ENCODE data around the gene RMND5A. TPM values are rescaled to one million over a fixed set of nuclear protein-coding genes. Genes with fewer than 3 reads are reported as not detected.

The RMND5A gene
- polyA plus RNA-seq, 1 donor from 2014 or later: 8.2 TPM

DNA sequence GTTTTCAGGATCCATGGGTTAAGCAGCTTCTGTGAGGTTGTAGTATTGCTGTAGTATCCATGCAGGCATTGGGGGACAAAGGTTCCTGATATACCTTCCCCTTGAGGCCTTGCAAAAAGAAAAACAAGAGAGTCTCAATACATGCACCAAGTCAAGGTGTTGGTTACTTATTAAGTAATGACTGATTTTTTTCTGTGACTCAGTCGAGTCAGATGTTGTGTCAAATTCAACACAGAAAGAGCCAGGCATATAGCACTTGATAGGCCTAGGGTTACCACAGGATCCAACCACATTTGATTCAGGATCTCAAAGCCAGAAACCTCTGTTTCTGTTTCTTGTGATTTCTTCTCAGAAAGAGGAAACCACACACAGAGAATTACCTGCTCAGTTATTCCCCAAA is 95.5 kb downstream of the RMND5A start:
- H3K27me3 Mint-ChIP-seq: peaks cover 2% of the 10 kb centered on the region
- H3K36me3 Mint-ChIP-seq: peaks cover 4% of the 10 kb centered on the region
- no peaks in the 10 kb centered on the region for H3K9me3 Mint-ChIP-seq
- H3K4me3 Mint-ChIP-seq: no peak overlapping the region
- no peaks in the 10 kb centered on the region for H3K4me1 Mint-ChIP-seq
- H3K27ac Mint-ChIP-seq: no peak overlapping the region

DNA sequence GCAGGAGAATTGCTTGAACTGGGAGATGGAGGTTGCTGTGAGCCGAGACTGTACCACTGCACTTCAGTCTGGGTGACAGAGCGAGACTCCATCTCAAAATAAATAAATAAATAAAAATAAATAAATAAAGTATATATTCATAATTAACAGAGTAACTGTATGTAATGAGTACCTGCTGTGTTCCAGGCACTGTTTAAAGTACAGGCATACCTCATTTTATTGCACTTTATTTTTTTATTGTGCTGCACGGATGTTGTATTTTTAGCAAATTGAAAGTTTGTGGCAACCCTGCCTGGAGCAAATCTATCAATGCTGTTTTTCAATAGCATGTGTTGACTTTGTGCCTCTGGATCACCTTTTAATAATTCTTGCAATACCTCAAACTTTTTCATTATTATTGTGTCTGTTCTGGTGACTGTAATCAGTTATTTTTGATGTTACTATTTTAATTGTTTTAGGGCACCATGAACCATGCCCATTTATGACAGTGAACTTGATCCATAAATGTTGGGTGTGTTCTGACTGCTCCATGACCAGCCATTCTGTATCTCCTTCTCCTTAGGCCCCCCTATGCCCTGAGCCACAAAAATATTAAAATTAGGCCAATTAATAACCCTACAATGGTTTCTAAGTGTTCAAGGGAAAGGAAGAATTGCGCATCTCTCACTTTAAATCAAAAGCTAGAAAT is 98.2 kb downstream of the RMND5A start:
- Mint-ChIP-seq H3K27ac (no peak overlapping the region), H3K27me3 (peaks cover 3% of the 10 kb centered on the region), H3K36me3 (peaks cover 9% of the 10 kb centered on the region), H3K4me3 (no peak overlapping the region), H3K9me3 (peaks cover 3 to 5% (median 4%) of the 10 kb centered on the region in 3 donors), H3K4me1 (no peaks in the 10 kb centered on the region)

DNA sequence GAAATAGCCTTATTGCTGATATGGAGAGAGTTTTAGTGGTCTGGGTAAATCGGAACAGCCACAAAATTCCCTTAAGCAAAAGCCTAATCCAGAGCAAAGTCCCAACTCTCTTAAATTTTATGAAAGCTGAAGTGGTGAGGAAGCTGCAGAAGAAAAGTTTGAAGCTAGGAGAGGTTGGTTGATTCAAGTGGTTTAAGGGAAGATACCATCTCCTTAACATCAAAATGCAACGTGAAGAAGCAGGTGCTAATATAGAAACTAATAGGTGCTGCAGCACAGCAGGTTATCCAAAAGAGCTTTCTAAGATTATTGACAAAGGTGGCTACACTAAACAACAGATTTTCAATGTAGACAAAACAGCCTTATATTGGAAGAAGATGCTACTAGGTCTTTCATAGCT is 98.9 kb downstream of the RMND5A start:
- Mint-ChIP-seq H3K27me3 (peaks cover 3% of the 10 kb centered on the region), H3K9me3 (peaks cover 3 to 6% (median 5%) of the 10 kb centered on the region in 3 donors), H3K36me3 (peaks cover 9% of the 10 kb centered on the region), H3K27ac (no peak overlapping the region), H3K4me1 (no peaks in the 10 kb centered on the region), H3K4me3 (no peak overlapping the region)

DNA sequence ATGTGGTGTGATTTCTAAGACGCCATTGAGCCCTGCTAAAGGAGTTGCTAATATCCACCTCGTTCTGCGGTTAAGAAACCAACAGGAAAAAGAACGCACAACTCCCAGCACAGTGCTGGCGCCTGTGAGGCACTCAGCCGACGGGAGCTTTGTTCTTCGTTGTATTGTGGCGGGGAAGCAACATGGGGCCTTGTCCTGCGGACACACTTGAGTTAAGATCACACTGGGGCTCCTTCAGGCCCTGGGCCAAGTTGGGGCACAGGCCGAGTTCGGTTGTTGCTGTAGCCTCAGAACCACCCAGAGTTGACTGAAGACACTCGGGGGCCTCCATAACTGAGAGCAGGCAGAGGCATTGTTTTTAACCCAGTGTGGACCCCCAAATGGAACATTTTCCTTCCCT is 101.2 kb downstream of the RMND5A start:
- H3K27ac Mint-ChIP-seq: no peak overlapping the region
- H3K36me3 Mint-ChIP-seq: peaks cover 5% of the 10 kb centered on the region
- peaks cover 3 to 6% (median 5%) of the 10 kb centered on the region in 3 donors for H3K9me3 Mint-ChIP-seq
- H3K4me1 Mint-ChIP-seq: no peaks in the 10 kb centered on the region
- no peak overlapping the region for H3K4me3 Mint-ChIP-seq
- peaks cover 8% of the 10 kb centered on the region for H3K27me3 Mint-ChIP-seq

DNA sequence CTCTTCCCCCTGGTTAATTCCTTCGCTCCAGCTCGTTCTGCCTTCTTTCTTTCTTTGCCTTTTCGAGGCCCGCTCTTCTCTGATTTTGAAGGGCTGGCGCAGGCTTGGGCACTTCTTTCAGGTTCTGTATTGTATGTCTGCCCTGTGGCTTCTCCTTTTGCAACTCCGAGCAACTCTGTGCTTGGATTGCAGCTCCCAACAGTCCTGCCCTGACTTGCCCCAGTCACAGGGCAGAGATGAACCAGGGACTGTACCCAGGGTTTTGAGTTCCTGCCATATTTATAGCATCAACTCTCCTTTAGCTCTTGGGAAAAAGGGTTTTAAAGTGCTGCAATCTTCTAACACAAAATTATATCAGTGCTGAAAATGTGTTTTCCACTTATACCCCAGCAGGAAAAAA is 101.8 kb downstream of the RMND5A start:
- H3K9me3 Mint-ChIP-seq: peaks cover 3 to 6% (median 5%) of the 10 kb centered on the region in 3 donors
- peaks cover 0 to 1% (median 0%) of the 10 kb centered on the region in 3 donors for H3K4me1 Mint-ChIP-seq
- peak overlapping the region in 1 of 4 donors; percentile 63 for H3K4me3 Mint-ChIP-seq
- peaks cover 5% of the 10 kb centered on the region for H3K36me3 Mint-ChIP-seq
- H3K27me3 Mint-ChIP-seq: peaks cover 7% of the 10 kb centered on the region
- H3K27ac Mint-ChIP-seq: no peak overlapping the region

DNA sequence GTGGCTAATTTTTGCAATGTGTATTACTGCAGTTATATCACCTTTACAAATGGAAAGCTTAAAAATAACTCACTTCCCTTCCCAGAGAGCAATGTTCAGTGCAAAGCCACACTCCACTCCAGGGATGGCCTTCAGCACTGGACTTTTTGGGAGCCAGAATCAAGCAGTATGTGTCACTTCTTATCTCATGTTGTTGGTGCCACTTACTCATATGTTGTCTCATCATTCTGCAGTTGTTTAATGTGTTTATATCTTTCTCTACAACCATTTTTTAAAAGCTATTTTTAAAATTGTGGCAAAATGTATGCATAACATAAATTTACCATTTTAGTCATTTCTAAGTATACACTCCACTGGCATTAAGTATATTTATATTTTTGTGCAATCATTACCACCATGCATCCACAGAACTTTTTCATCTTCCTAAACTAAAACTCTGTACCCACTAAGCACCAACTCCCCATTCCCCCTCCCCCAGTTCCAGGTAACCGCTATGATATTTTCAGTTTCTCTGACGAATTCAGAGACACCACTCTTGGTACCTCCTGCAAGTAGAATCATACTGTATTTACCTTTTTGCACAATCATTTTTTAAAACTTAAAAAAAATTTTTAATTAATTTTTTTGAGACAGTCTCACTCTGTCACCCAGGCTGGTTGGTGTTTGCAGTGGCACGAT is 102.7 kb downstream of the RMND5A start:
- Mint-ChIP-seq H3K36me3 (peaks cover 5% of the 10 kb centered on the region), H3K9me3 (peaks cover 3 to 6% (median 5%) of the 10 kb centered on the region in 3 donors), H3K4me3 (peak overlapping the region in 1 of 4 donors; percentile 13), H3K4me1 (peaks cover 0 to 1% (median 0%) of the 10 kb centered on the region in 3 donors), H3K27me3 (peaks cover 7% of the 10 kb centered on the region), H3K27ac (no peak overlapping the region)

DNA sequence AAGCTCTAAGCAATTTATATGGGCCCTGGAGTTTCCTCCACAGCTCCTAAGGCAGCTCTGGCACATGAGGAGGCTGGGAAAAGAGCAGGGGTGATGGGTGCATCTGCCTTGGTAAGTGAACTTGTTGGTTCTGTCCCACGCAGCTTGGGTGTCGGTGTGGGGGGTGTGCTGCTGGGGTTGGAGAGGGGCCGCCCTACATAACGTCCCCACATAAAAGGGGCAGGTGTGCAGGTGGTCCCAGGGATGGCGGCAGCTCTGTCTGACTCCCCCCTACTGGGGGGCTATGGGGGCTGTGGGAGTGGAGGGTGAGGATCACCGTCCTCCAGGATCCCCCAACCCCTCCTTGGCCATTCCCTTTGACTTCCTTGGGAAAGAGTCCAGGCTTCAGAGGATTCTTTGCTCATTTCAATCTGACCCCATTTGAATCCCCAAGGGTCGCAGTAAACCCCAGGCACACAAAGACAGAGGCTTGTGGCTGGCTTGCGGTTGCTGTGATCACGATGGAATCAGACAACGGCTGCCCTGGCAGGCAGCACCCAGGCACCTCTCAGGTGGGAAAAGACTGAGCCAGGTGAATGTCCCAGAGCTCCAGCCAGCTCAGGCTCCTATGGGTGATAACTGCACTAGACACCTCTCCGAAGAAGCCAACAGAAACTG is 105.1 kb downstream of the RMND5A start:
- peaks cover 7% of the 10 kb centered on the region for H3K27me3 Mint-ChIP-seq
- H3K9me3 Mint-ChIP-seq: peaks cover 3 to 6% (median 5%) of the 10 kb centered on the region in 3 donors
- H3K4me3 Mint-ChIP-seq: peak overlapping the region in 1 of 4 donors; percentile 5
- H3K27ac Mint-ChIP-seq: no peak overlapping the region
- peaks cover 5% of the 10 kb centered on the region for H3K36me3 Mint-ChIP-seq
- peaks cover 0 to 1% (median 0%) of the 10 kb centered on the region in 3 donors for H3K4me1 Mint-ChIP-seq

DNA sequence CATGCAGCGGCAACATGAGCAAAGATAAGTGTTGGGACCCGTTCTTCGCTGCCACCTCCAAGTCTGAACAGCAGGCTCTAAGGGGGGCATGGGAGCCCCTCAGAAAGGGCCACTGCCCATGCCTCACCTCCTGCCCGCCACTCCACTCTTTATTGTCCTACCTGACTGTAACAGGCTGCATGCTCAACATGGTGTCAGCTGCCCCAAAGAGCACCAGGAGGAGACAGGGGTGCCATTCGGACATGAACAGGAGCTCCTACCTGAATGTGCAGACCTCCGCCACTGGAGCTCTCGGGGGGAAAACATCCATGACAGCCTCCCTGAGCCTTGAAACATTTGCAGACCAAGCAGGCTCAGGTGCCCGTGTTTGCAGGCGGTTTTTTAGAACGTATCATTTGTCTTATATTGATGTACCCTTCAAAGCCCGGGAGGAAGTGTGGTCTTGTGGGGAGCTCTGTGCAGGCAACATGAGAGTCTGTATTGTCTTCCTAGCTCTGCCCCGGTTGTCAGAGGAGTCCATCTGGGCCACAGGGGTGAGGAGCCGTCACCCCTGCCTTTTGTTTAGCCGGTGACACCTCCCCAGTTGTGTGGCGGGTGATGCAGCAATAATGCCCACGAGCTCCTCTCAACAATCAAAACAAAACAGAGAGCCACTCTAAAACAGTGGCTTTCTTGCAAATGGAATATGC is 105.7 kb downstream of the RMND5A start:
- peak overlapping the region in 1 of 3 donors; percentile 76 for H3K27ac Mint-ChIP-seq
- H3K36me3 Mint-ChIP-seq: peaks cover 5% of the 10 kb centered on the region
- H3K9me3 Mint-ChIP-seq: peaks cover 3 to 6% (median 5%) of the 10 kb centered on the region in 3 donors
- H3K4me3 Mint-ChIP-seq: no peak overlapping the region
- peaks cover 7% of the 10 kb centered on the region for H3K27me3 Mint-ChIP-seq
- H3K4me1 Mint-ChIP-seq: peaks cover 0 to 1% (median 0%) of the 10 kb centered on the region in 3 donors

DNA sequence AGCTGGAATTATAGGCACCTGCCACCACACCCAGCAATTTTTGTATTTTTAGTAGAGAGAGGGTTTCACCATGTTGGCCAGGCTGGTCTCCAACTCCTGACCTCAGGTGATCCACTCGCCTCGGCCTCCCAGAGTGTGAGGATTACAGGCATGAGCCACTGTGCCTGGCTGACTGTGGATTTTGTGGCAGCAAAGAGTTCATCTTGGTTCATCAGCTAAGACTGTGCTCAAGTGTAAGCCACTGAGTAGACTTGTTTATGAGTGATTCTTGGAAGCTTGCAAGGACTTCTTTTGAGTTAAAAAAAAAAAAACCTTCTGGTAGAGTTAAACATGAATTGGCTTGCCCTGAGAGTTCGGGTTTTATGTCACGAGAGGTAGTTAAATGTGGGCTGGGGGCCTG is 106.9 kb downstream of the RMND5A start:
- Mint-ChIP-seq H3K27ac (no peak overlapping the region), H3K36me3 (peaks cover 5% of the 10 kb centered on the region), H3K9me3 (peaks cover 3 to 6% (median 5%) of the 10 kb centered on the region in 3 donors), H3K4me1 (peaks cover 0 to 1% (median 0%) of the 10 kb centered on the region in 3 donors), H3K4me3 (no peak overlapping the region), H3K27me3 (peaks cover 7% of the 10 kb centered on the region)

Other genes with a start within 250 kb of the RMND5A start
- gene CHMP3, start 156.8 kb upstream of the RMND5A start, polyA plus RNA-seq: 77.1 TPM
- gene RNF103, start 96.4 kb upstream of the RMND5A start, polyA plus RNA-seq: 2.4 TPM
- gene CD8A, start 70.6 kb downstream of the RMND5A start, polyA plus RNA-seq: 1.4 TPM
- 1.1 TPM for gene CD8B, start 141.6 kb downstream of the RMND5A start, polyA plus RNA-seq
- 1.1 TPM for gene RGPD1, start 221.8 kb downstream of the RMND5A start, polyA plus RNA-seq